ENCODE results near the gene RFTN1.

Gene RFTN1

DNA sequence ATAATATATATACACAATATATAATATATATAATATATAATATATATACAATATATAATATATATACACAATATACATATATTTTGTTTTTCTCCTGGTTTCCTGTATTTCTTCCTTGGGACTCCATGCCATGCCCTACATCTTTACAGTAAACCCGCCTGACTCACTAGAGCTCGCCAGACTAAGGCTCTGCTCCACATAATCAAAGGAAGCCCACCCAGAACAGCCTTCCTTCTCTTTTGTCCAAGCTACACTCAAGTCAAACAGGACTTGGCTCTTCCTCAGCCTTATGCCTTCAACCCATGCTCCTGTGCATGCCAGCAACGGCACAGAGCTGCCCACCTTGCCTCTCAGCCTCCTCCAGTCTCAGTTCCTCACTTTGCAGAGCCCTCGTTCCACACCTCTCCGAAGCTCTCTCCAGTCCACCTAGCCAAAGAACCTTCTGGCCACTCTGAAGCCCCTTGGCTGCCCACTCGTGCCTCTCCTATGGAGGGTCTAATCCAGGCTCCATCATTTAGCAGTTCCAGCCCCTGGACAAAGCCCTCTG is 109.1 kb downstream of the RFTN1 start:
- no peak for DNase-seq

DNA sequence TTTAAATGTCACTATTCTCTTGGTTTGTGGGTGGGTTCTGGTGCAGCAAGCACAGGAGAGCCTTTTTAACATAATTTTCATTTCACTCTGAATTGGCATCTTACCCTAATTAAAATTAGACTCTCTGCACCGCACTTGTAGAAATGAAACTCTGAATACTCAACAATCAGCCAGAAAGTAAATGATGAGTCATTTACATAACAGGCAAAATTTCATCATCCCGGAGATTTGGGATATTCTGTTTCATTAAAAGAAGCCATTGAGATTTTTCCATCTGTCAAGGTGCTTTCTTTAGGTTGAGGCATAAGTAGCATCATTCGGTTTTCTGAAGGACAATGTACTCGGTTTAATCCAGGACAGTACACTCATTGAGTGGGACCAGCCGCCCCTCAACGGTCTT is 111.0 kb downstream of the RFTN1 start:
- DNase-seq: peak; percentile 71 to 90 (median 87)

DNA sequence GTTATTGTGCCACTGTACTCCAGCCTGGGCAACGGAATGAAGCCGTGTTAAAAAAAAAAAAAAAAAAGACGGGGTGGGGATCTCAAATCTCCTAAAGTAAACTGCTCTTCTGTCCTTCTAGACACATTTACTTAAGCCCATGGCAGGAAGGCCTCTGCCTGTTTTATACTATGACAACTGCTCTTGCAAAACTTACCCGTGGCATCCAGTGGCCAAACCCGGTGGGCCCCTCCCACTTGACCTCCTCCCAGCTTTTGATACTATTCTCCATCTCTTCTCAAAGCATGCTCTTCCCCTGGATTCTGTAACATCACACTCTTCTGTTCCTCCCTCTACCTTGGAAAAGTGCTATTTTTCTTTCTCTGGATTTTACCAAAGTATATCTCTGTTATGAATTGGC is 112.2 kb downstream of the RFTN1 start:
- no peak for DNase-seq

DNA sequence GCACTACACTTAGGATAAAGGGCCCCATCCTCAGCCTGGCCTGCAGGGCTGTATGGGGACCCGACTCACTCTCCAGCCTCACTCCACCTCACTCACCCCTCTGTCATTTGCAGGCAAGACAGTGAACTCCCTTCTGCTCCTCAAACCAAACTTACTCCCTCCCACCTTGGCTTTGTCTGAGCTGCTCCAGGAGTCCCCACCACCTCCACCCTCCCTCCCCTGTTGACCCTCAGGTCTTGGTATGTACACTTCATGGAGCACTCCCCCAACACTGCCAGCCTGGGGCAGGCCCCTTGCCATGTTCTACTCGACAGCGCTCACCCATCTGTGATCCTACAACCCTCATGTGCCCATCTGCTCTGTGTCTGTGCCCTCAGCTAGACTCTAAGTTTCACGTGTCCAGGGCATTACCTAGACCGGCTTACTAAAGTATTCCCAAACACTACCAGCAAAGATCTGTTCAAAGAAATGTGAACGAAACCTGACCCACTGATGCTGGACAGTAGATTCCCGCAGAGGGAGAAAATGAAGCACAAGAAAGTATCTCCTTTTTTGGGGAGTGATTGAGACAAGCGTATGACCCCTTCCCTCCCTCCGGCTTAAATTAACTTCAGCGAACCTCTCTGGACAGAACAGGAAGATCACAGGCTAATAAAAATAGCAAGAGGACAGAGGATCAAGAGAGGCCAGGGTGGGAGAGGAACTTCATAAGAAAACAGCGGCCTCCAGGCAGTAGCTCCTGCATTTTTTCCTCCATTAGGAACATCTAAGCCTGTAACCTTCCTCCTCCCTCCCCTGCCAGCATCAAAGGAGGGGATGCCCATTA is 113.2 kb downstream of the RFTN1 start:
- no peak for DNase-seq

DNA sequence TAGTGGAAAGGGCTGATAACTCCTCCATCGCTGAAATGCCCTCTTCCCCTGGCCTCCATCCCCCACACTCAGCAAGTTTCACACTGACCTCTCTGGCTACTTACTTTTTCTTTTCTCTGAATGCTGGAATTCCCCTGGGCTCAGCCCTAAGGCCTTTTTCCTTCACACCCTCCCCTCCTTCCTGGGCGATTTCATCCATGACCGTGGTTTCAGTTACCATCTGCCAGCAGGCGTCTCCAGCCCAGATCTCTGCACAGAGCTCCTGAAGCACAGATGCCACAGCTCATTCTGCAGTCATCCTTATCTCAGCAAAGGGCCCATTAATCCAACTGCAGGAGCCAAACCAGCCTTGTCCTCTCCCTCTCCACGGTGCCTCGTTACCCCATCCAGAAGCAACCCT is 114.0 kb downstream of the RFTN1 start:
- DNase-seq: peak; percentile 70 to 86 (median 85)

DNA sequence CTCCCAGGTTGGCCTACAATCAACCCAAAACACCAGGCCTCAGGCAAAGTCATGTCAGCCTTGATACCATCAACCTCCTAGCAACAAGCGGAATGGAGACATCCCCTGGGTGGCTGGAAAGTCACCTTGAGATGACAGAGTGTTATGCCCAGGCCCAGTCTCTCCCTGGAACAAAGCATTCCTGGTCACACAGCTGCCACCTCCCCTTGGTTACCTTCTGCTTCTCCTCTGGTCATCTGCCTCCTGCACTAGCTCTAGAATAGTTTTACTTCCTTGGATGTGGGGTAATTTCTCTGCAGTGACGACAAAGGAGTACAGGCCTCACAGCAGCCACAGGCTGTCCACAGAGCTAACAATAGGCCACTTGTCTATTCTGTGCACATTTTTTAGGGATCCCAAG is 114.9 kb downstream of the RFTN1 start:
- DNase-seq: no peak

DNA sequence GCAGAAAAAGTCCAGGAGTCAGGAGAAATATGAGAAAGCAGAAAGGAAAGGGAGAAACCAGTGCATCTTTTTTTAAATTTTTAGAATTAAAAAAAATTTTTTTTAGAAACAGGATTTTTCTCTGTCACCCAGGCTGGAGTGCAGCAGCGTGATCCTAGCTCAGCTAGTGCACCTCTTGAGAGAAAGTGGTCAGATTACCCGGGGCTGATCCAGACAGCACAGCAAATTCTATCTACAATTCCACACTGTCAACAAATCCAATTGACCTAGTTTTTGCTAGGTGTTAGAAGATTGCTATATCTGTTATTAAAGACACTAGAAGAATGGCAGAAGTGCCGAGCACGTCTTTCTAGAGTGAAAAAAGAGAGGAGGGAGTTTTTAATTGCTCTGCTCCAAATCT is 117.3 kb downstream of the RFTN1 start:
- no peak for DNase-seq

DNA sequence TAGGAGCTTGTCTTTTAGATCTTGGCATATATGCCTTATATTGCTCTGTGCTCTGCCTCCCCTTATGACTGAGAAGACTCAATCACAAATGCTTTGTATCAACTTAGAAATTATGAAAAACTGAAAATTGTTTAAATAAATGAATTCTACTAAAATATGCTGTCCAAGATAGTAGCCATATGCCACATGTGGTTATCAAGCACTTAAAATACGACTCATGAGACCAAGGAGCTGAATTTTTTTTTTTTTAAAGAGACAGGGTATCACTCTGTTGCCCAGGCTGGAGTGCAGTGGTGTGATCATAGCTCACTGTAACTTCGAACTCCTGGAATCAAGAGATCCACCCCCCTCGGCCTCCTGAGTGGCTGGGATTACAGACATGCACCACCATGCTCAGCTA is 118.3 kb downstream of the RFTN1 start:
- DNase-seq: no peak

DNA sequence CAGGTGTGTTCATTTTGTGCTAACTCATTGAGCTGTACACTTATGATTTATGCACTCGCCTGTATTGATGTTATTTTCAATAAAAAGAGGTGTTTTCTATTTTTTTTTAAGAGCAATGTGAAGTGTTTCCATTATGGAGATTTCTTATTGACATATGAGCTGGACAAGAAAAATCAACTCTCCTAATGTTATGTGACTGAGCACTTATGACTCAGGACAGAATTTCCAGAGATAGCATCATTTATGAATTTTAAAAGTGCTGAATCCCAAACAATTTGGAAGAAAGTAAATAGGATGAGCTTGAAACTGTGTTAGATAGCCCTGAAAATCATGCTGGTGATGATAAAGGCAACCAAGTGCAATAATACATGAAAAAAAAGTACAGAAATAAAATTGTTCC is 118.9 kb downstream of the RFTN1 start:
- DNase-seq: peak in 2 of 3 donors; percentile 44 to 63

DNA sequence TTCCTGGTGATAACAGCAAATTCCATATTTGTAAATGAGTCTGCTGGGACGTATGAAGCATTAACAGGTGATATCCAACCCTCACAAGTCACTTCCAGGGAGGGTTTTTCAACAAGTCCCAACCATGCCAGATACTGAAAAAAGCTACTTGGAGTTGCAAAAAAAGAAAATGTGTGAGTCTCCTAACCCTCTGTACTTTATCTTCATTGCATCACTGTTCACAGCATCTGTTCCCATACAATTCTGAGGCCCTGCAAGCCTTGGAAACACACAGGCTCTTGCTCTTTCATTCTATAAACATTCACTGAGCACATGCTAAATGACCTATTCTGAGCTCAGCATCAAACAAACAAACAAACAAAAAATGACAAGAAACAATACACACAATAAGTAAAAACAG is 120.8 kb downstream of the RFTN1 start:
- no peak for DNase-seq

DNA sequence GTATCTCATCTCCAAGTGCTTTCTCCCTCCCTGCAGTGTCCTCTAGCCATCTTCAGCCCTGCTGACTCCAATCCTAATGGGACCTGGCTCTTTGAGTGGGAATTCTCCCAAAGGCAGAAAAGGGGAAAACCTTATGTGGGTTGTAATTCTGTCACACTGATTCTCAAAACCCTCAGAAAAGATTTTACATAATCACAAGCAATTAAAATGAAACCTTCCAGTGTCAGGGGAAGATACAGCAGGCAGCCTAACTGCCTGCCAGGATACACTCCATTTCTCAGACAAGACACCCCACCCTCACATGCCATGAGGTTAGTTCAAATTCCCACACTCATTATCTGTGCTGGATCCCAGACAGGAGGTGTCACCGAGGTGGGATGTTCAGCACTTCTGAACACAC is 121.4 kb downstream of the RFTN1 start:
- peak in 1 of 3 donors; percentile 61 for DNase-seq

DNA sequence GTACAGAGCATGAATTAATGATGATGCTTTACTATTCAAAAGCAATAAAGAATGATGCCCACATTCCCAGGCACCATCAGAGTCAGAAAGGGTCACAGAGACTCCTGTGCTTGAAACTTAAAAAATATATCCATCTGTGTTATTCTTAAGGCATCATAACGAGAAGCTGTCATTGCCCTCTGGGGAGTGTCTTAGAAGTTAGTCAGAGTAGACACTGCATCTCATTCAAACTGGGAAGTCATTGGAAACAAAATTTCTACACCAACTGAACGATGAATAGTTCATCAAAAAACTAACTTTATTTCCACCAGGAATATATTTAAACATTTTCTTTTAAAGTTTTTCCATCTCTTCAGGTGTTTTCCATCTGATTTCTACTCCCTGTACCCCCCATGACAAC is 122.9 kb downstream of the RFTN1 start:
- DNase-seq: no peak

DNA sequence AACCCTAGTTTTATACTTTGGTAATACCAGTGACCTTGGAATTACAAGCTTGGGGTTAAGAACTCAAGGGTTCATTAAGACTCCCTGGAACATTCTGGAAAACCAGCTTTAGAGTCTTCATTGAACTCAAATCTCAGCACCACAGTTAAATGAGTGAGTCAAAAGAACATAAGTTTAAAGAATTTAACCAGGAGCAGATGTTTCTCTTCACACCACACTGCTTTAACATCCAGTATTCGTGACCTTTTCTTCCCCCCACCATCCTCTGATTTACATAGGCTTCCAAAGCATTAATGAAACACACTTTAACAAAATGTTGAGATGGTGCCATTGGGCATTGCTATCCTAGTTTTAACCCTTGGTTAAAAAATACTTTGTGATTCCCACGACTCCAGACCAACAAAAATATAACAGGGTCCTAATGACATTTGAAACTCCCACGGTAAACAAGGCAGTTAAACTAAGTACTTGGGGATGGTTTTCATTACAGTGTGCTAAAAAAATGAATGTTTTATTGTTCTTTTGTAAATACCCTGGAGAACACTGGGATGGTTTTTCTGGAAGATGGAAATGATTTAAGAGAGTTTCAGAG is 124.6 kb downstream of the RFTN1 start:
- no peak for DNase-seq

DNA sequence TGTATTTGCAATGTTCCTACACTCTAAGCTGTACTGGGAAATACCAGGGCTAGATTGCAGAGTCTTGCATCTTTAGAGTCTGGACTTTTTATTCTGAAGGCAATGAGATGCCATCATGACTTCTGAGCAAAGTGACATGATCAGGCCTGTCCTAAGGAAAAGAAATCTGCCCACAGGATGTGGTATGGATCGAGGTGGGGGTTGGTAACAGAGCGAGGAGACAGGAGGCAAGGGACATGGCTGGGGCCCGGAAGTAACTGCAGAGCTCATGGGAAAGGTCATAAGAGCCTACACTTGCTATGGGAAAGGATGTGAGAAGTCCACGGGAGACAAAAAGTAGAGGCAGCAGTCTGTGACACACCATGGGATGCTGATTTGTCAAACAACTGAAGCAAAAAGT is 126.9 kb downstream of the RFTN1 start:
- peak; percentile 37 to 69 (median 42) for DNase-seq

DNA sequence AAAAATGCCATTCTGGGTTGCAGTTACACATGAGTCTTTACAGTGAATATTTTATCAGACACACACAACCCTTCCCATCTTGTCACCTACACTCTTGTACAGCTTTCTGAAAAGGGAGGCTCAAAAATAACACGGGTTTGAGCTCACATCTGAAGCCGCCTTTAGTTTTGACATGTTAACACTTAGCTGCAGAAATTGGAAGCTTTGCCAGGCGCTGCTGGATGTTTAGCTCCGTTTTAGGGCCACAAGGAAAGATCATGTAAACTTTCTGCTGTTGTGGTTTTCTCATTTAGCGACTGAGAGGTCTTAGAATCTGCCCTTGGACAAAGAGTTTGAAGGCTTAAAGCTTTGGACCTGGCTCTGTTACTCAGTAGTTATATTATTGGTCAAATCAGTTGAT is 128.3 kb downstream of the RFTN1 start:
- no peak for DNase-seq

DNA sequence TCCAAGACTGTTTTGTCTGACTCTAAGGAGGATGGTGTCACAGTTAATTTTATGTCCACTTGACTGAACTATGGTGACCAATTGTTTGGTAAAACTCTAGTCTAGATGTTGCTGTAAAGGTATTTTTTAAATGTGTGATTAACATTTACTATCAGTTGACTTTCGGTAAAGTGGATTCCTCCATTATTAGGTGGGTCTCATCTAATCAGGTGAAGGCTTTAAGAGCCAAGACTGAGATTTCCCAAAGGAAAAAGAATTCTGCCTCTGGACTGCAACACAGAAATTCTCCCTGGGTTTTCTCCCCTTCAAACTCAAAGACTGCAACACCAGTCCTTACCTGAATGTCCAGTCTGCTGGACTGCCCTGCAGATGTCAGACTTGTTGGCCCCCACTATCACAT is 129.6 kb downstream of the RFTN1 start:
- DNase-seq: no peak

DNA sequence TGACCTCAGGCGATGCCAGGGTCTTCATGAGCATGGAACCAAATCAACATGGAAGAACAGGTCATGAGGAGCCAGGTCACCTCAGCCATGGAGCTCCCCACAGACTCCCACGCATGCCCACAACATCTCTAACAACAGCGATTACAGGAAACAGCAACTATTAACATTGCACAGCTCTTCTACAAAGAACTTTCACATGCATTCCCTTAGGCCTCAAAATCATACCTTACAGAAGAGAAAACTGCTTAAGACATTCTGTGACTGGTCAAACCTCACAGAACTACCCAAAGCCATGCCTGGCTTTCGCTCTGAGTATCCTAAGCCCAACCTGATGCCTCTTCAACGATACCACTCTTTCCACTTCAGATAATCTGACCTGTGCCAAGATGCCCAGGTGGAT is 130.7 kb downstream of the RFTN1 start:
- peak; percentile 51 to 68 (median 65) for DNase-seq

DNA sequence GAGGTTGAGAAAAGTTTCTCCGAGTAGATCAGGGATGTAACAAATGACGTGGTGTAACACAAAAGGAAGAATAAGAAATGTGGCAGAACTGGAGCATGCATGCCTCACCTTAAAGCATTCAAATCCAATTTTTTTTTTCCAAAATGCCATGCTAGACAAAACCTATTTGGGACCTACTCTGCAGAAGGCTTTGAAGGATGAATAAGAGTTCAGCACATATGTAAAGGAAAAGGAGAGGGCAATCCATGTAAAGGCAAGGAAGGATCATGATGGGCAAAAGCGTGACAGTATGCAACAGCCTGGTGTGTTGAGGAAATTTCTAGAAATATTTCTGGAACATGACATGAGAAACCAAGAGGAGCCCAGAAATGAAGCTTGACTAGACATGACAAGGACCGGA is 132.1 kb downstream of the RFTN1 start:
- no peak for DNase-seq

DNA sequence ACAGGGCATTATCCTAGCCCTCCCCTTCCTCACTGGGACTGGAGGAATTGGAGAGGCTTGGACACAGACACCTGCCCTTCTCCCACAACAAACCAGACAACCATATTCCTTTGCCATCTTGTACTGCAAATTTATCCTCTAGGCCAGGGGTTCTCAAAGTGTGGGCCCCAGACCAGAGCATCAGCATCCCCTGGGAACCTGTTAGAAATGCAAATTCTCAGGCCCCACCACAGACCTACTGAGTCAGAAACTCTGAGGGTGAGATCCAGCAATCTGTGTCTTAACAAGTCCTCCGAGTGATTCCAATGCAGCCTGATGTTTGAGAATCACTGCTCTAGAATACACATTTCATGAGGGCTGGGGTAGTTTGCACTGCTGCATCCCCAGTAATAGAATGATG is 133.1 kb downstream of the RFTN1 start:
- DNase-seq: no peak

DNA sequence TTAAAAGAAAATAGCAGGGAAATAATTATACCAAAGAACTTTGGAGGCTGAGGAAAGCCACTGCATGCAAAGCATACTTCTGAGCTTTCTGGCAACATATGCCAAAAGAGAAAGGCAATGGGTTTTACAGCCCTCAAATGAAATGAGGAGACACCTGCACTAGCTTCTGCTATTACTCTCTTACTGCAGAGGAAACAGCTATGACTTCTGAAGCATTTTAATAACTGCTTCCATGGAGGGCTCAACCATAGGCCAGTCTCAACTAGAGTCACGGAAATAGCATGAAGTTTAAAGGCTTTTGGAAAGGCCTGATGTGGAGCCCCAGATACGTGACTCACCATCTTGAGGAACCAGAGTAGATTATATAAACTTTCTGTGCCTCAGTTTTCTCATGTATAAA is 133.7 kb downstream of the RFTN1 start:
- DNase-seq: no peak

DNA sequence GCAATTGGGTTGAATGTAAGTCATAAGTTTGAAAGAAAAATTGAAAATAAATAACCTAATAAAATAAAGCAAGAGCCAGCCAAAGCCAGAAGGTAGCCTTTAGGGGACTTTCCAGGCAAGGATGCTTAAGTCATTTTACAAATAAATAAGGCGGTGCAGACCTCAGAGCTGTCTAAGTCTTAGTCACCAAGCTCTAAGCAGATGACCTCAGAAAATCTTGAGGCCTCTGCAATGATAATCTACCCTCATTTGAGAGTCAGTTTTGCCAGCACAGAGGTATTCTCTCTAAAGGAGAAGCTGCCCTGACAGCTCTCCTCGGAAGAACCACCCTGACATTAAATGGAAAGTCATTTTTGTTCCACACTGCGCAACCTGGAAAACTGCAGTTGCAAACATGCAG is 134.6 kb downstream of the RFTN1 start:
- DNase-seq: peak; percentile 77 to 90 (median 80)

DNA sequence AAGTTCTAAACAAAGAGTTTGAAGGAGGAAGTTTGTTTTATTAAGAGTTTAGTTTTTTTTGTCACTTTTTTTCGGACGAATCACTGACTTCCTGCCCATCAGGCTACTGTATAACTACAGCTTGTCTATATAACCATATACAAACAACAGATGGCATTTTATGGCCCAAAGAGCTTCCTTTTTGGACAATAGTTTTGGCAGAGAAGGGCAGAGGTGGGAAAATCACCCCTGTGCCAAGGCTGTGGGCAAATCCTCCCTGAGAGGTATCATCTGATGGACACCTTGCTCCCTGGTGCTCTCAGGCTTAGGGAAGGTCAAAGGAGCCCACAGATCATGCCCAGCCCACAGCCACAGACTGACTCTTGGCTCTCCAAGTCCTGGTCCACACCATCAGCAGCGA is 135.1 kb downstream of the RFTN1 start:
- DNase-seq: no peak

DNA sequence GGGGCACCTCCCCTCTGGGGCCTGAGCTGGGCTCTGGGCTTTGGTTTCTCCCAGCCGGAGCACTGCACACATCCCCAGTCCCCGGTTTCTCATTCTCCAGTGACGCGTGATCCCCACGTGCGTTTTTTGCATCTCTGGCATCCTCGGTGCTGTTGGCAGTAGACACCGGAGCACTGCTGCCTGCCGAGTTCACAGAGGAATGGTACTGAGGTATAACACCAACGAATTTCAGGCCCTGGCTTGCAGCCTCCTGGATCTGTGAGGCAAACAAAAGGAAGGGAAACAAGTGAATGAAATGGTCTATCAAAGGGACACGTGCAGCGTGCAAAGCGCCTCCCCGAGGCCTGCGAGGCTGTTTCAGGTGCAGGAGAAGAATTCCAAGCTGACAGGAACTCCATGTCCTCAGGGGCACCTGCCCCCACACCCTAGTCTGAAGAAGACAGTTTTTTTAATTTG is 135.6 kb downstream of the RFTN1 start:
- DNase-seq: no peak

DNA sequence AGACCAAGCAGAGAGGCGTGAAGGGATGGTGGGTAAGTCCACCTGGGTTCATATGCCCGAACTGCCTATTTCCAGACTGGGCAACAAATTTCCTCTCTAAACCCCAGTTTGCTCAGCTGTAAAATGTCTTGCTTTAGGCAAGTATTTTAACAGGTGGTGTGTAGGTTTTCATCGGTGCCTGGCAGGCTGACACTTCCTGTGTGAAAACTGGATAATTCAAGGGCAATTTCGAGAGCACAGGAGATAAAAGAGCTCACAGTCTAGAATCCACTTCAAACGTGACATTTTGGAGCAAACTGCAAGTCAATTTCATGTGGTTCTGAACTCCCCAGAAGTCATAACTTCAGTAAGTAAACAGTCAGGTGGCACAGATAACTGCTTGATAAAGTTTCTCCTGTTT is 136.3 kb downstream of the RFTN1 start:
- DNase-seq: no peak

Data from suppressor macrophage treated with lipopolysaccharide for 1 hour (primary cell).